K562 (cell line): ENCODE results near the gene CTSS. TPM values are rescaled to one million over a fixed set of nuclear protein-coding genes. Genes with fewer than 3 reads are reported as not detected.

ENCODE experiments used
- ARID3B ChIP-seq: fragments of 250-450 bp; sonication (Bioruptor Pico); IDR thresholded peaks from 2 replicates; pipeline ENCODE4 v1.4.0; 2020; ENCODE audit warnings: borderline replicate concordance
- ARNT ChIP-seq, 2 experiments: fragments of 450-650 bp; IDR thresholded peaks; 2 replicates each; pipeline ENCODE4 v1.6.1; 2016; ENCODE audit warnings: mild to moderate bottlenecking in 1 of 2
- BDP1 ChIP-seq: IDR thresholded peaks from 3 replicates; pipeline ENCODE4 v1.6.1; 2011; ENCODE audit not compliant: insufficient read length, insufficient read depth
- C11orf30 ChIP-seq: fragments of 450-650 bp; IDR thresholded peaks from 2 replicates; pipeline ENCODE4 v1.6.1; 2016; ENCODE audit warnings: low read depth, mild to moderate bottlenecking
- CC2D1A ChIP-seq: fragments of 450-650 bp; IDR thresholded peaks from 2 replicates; pipeline ENCODE4 v1.6.1; 2017; ENCODE audit warnings: mild to moderate bottlenecking
- NFYB ChIP-seq: IDR thresholded peaks from 2 replicates; pipeline ENCODE4 v1.6.1; 2011; ENCODE audit warnings: mild to moderate bottlenecking, moderate library complexity; ENCODE audit not compliant: insufficient read length; ENCODE audit errors: extremely low read depth
- NR2C1 ChIP-seq, 2 experiments: fragments of 450-650 bp; IDR thresholded peaks; 2 replicates each; pipeline ENCODE4 v1.6.1; 2017; ENCODE audit warnings: mild to moderate bottlenecking in 2 of 2, antibody characterized with exemption in 1 of 2, inconsistent platforms in 1 of 2, missing compliant biosample characterization in 1 of 2, missing genetic modification characterization in 1 of 2
- POLR2A ChIP-seq: fragments of 450-650 bp; conservative IDR thresholded peaks from 2 replicates; pipeline ENCODE4 v1.6.1; 2016
- RAD51 ChIP-seq: fragments of 450-650 bp; IDR thresholded peaks from 2 replicates; pipeline ENCODE4 v1.7.1; 2016; ENCODE audit warnings: low read depth, mild to moderate bottlenecking, borderline replicate concordance
- SP2 ChIP-seq: IDR thresholded peaks from 2 replicates; pipeline ENCODE4 v1.6.1; 2011; ENCODE audit warnings: mild to moderate bottlenecking, low read depth, low read length, moderate library complexity; ENCODE audit not compliant: poor library complexity, severe bottlenecking; ENCODE audit errors: extremely low read depth
- TFAP4 ChIP-seq: sonication (generic); formaldehyde crosslinking; IDR thresholded peaks from 2 replicates; pipeline ENCODE4 v1.8.0; 2022; ENCODE audit warnings: missing genetic modification reagents, mild to moderate bottlenecking, moderate library complexity, borderline replicate concordance
- ZBTB9 ChIP-seq: fragments of 450-650 bp; formaldehyde crosslinking; IDR thresholded peaks from 2 replicates; pipeline ENCODE4 v1.4.0; 2020; ENCODE audit warnings: mild to moderate bottlenecking, moderate library complexity
- ZNF507 ChIP-seq: conservative IDR thresholded peaks from 2 replicates; pipeline ENCODE4 v1.6.1; 2017; ENCODE audit warnings: missing genetic modification characterization, missing compliant biosample characterization
- polyA plus RNA-seq, 8 experiments: library from polyadenylated mRNA; depleted of rRNA in 4 of 8; stranded (reverse) in 5 of 8; unstranded in 3 of 8; fragments of >200 nt; fragmentation: Nextera tagmentation in 2 of 8; fragmentation: Illumina TruSeq in 1 of 8; extraction: Ambion mirVana in 2 of 8; extraction: Trizol in 1 of 8; gene quantifications; 2 replicates each; pipeline versions ENCODE4 v1.2.1 to v1.2.3, GENCODE V29; 2011 to 2014; ENCODE audit warnings: inconsistent platforms in 1 of 8, missing spikeins in 1 of 8
- total RNA-seq, 7 experiments: library from RNA; depleted of rRNA in 6 of 7; stranded (reverse); fragments of >200 nt in 6 of 7; fragmentation: Illumina TruSeq in 2 of 7; extraction: Trizol in 2 of 7; gene quantifications; 2 replicates each; pipeline versions ENCODE4 v1.2.1 to v1.2.3, GENCODE V29; 2011 to 2021; ENCODE audit warnings: low replicate concordance in 1 of 7
- TF ChIP-seq, protein P1 (sequence below), 2 experiments: fragments of 450-650 bp; IDR thresholded peaks; 2 replicates each; pipeline ENCODE4 v1.6.1; 2018; ENCODE audit warnings: mild to moderate bottlenecking in 2 of 2, low read depth in 1 of 2; ENCODE audit not compliant: partially characterized antibody in 2 of 2

The CTSS gene
- total and polyA plus RNA-seq, 9 of the 15 experiments (the other 6 are each of a cell fraction or from before 2014, with no cell fraction given), result 8.6 to 24.9 (median 10.3) TPM

- TF ChIP-seq ARID3B (CRISPR knock-in tag), result no peak
- peak; percentile 98 for TF ChIP-seq NFYB
- TF ChIP-seq BDP1, result no peak
- no peak for TF ChIP-seq ZBTB9 (CRISPR knock-in tag)
- TF ChIP-seq RAD51, result peak; percentile 18; the same call in 1 of the 2 replicates
- TF ChIP-seq ZNF507 (tag), result no peak
- TF ChIP-seq ARNT (IDR thresholded peaks at IDR 0.05), result no peak
- TF ChIP-seq NR2C1 (IDR thresholded peaks at IDR 0.05), result no peak
- no peak for TF ChIP-seq NR2C1 (tag; IDR thresholded peaks at IDR 0.05)
- TF ChIP-seq C11orf30, result peak; percentile 72; the same call in 1 of the 2 replicates
- TF ChIP-seq, protein P1, sequence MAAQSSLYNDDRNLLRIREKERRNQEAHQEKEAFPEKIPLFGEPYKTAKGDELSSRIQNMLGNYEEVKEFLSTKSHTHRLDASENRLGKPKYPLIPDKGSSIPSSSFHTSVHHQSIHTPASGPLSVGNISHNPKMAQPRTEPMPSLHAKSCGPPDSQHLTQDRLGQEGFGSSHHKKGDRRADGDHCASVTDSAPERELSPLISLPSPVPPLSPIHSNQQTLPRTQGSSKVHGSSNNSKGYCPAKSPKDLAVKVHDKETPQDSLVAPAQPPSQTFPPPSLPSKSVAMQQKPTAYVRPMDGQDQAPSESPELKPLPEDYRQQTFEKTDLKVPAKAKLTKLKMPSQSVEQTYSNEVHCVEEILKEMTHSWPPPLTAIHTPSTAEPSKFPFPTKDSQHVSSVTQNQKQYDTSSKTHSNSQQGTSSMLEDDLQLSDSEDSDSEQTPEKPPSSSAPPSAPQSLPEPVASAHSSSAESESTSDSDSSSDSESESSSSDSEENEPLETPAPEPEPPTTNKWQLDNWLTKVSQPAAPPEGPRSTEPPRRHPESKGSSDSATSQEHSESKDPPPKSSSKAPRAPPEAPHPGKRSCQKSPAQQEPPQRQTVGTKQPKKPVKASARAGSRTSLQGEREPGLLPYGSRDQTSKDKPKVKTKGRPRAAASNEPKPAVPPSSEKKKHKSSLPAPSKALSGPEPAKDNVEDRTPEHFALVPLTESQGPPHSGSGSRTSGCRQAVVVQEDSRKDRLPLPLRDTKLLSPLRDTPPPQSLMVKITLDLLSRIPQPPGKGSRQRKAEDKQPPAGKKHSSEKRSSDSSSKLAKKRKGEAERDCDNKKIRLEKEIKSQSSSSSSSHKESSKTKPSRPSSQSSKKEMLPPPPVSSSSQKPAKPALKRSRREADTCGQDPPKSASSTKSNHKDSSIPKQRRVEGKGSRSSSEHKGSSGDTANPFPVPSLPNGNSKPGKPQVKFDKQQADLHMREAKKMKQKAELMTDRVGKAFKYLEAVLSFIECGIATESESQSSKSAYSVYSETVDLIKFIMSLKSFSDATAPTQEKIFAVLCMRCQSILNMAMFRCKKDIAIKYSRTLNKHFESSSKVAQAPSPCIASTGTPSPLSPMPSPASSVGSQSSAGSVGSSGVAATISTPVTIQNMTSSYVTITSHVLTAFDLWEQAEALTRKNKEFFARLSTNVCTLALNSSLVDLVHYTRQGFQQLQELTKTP (IDR thresholded peaks at IDR 0.05; ENCODE audit: low read depth in 1 of 2, partially characterized antibody in 2 of 2), result peak in 1 of 2 experiments; percentile 21
- TF ChIP-seq POLR2A, result peak; percentile 76
- peak; percentile 82; the same call in 1 of the 2 replicates for TF ChIP-seq CC2D1A
- peak; percentile 92 for TF ChIP-seq TFAP4 (CRISPR knock-in tag)
- TF ChIP-seq SP2, result peak; percentile 69
These were observed 68.3 kb downstream of the CTSS start, which contains the start of gene GOLPH3L (continued) for GRCh38 chr1:150696995-150697927.
